ENCODE data around the gene TECR.
"Not testable (repeated sequence)": the region's sequence is repeated elsewhere in the genome, so short reads cannot be mapped to it uniquely, and the experiment has no call there.

The TECR gene

DNA sequence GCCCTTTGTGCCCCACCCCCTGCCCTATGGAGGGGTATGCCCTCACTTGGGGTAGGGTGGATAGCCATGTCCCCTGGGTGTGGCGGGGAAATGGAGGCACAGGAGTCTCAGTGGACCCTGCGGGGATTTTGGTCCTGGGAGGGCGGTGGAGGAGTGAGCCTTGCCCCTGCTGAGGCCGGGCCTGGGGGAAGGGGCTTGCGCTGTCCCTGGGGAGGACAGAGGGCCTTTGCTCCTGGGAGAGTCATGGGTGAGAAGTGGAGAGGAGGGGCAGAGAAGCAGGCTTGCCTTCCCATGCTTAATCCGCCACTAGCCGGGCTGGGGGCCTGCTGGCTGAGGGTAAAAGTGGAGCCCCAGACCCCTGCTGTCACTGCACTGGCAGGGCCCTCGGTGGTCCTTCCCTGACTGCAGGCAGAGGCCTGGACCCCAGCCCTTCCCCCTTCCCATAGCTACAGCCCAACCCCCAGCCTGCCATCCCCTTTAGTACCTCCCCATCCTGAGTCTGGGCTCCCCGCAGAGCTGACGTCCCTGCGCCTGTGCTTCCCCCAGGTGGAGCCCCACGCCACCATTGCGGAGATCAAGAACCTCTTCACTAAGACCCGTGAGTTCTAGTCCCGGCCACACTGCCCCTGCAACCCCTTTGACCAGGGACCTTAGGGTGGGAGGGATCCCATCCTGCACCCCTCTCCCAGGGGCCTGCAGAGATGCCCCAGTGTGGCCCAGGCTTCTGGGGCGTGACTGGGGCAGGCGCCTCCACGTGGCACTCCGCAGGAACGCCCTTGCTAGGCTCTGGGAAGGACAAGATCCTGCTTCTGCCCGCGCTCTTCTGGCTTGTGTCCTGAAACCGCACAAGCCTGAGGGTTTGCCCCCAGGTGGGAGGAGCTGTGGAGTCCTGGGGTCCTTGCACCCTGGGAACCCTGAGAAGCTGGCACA is 33.5 kb downstream of the TECR start:
- Histone ChIP-seq H3K27ac (peak overlapping the region; percentile 78 to 92), H3K4me3 (peak overlapping the region; percentile 46)
- TF ChIP-seq, protein P1, sequence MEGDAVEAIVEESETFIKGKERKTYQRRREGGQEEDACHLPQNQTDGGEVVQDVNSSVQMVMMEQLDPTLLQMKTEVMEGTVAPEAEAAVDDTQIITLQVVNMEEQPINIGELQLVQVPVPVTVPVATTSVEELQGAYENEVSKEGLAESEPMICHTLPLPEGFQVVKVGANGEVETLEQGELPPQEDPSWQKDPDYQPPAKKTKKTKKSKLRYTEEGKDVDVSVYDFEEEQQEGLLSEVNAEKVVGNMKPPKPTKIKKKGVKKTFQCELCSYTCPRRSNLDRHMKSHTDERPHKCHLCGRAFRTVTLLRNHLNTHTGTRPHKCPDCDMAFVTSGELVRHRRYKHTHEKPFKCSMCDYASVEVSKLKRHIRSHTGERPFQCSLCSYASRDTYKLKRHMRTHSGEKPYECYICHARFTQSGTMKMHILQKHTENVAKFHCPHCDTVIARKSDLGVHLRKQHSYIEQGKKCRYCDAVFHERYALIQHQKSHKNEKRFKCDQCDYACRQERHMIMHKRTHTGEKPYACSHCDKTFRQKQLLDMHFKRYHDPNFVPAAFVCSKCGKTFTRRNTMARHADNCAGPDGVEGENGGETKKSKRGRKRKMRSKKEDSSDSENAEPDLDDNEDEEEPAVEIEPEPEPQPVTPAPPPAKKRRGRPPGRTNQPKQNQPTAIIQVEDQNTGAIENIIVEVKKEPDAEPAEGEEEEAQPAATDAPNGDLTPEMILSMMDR (IDR thresholded peaks at IDR 0.05): no peak
- no peak for DNase-seq (ENCODE audit: low spot score)

DNA sequence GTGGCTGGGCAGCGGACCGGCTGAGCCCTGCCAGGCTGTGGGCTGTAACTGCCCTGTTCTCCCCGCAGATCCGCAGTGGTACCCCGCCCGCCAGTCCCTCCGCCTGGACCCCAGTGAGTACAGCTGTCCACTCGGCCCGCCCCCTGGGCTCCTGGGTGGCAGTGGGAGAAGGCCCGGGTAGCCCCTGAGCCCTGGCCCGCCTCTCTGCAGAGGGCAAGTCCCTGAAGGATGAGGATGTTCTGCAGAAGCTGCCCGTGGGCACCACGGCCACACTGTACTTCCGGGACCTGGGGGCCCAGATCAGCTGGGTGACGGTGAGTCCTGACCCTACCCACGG is 34.2 kb downstream of the TECR start:
- Histone ChIP-seq H3K27ac (peak overlapping the region in 1 of 2 donors; percentile 4), H3K4me3 (no peak overlapping the region)
- no peak for DNase-seq (ENCODE audit: low spot score)
- TF ChIP-seq, protein P1 (IDR thresholded peaks at IDR 0.05): no peak

DNA sequence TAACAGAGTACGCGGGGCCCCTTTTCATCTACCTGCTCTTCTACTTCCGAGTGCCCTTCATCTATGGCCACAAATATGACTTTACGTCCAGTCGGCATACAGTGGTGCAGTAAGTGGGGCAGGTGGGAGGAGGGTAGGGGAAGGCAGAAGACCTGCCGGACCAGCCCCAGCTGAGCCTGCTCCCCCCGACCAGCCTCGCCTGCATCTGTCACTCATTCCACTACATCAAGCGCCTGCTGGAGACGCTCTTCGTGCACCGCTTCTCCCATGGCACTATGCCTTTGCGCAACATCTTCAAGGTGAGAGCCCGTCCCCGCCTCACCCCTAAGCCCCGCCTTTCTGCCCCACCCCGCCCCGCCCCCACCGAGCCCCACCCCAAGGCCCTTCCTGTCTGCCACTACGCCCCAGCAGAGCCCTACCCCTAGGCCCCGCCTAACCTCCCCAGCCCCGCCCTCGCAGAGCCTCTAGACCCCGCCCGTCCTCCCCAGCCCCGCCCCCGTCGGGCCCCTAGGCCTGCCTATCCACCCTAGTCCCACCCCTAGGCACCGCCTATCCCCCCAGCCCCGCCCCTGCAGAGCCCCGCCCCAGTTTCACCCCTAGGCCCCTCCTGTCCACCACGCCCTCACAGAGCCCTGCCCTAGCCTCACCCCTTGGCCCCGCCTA is 34.7 kb downstream of the TECR start:
- H3K27ac ChIP-seq: no peak overlapping the region
- TF ChIP-seq, protein P1 (IDR thresholded peaks at IDR 0.05): no peak
- no peak overlapping the region for H3K4me3 ChIP-seq
- DNase-seq (ENCODE audit: low spot score): no peak

DNA sequence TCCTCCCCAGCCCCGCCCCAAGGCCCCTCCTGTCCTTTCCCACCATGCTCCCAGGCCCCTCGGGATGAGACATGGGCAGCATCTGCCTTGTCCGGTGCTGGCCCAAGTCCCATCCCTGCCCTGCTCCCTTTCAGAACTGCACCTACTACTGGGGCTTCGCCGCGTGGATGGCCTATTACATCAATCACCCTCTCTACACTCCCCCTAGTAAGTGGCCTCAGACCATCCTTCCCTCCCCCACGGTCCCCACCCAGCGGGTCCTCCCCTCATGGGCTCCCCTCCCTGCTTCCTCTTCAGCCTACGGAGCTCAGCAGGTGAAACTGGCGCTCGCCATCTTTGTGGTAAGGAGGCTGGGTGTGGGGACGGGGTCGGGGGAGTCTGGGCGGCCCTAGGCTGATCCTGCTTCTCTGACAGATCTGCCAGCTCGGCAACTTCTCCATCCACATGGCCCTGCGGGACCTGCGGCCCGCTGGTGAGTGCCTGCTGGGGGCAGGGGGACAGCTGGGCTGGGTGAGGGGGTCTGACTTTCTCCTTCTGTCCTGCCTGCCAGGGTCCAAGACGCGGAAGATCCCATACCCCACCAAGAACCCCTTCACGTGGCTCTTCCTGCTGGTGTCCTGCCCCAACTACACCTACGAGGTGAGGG is 35.4 kb downstream of the TECR start:
- H3K4me3 ChIP-seq; DNase-seq (ENCODE audit: low spot score); H3K27ac ChIP-seq: not testable (repeated sequence)

DNA sequence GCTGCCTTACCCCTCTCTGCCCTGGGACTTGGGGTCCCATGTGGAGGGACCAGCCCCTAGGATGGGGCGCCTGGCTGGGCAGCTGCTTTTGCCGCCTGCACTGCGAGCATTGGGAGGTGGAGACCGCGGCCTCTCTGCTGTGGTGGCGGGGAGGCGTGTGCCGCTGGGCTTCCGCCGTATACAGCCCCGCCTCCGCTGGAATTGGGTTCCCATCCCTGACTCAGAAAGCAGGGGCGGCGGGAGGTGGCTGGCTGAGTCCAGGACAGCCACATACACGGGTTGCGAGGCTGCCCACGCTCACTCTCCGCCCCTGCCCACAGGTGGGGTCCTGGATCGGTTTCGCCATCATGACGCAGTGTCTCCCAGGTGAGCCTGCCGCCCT is 35.9 kb downstream of the TECR start:
- no peak for DNase-seq (ENCODE audit: low spot score)
- TF ChIP-seq, protein P1 (IDR thresholded peaks at IDR 0.05): no peak
- H3K4me3 ChIP-seq: no peak overlapping the region
- no peak overlapping the region for H3K27ac ChIP-seq

DNA sequence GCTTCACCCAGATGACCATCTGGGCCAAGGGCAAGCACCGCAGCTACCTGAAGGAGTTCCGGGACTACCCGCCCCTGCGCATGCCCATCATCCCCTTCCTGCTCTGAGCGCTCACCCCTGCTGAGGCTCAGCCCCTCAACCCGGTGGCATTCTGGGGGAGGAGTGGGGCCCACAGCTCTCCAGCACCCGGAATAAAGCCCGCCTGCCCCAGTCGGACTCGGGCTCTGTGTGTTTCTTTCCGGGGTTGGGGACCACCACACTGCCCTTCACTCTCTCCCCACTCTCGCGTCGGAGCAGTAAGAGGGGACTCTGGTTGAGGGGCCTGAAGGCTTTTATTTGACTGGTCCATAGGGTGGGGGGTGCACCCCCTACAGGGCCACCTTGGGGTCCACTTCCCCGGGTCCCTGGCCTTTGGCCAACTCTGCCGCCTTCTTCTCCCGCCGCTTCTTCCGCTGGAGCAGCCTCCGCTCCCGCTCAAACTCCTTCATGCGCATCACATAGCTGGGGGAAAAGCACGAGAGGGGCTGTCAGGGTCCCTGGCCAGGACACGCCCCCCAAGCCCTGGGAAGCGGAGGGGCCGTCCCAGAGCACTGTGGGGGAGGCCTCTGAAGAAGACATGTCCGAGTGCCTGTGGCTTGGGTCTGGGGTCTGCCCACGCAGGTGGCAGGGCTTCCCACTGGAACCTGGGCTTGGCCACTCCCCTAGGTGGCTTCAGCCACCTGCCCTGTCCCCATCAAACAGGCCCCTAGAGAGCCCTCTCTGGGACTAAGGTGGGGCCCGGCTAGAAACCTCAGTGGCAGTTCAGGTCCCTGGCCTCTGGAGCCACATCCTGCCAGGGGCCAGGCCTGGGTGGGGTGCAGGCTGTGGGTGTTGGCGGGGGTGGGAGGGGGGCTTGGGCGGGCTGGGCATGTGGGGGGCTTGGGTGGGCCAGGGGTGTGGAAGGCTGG is 36.6 kb downstream of the TECR start:
- H3K4me3 ChIP-seq: no peak overlapping the region
- H3K27ac ChIP-seq: no peak overlapping the region
- DNase-seq (ENCODE audit: low spot score): no peak
- TF ChIP-seq, protein P1 (IDR thresholded peaks at IDR 0.05): no peak

DNA sequence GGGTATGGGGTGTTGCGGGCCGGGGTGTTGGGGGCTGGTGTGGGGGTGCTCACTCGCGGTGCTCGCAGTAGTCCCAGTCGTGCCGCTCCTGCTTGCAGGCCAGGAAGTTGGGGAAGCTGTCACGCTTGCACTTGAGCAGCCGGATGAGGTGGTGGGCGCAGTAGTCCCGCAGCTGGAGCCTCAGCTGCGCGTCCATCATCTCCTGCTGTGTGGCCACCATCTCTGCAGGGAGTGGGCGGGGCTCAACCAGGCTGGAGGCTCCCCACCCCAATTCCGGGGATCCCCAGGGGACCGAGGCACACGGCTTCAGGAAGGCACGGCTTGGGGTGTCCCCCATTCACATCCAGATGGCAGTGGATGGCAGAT is 37.3 kb downstream of the TECR start:
- DNase-seq (ENCODE audit: low spot score): no peak
- Histone ChIP-seq H3K4me3 (no peak overlapping the region), H3K27ac (no peak overlapping the region)
- TF ChIP-seq, protein P1 (IDR thresholded peaks at IDR 0.05): no peak

Data from coronary artery (tissue), 2 donors.